HepG2 (cell line): ENCODE results near the gene RUVBL2. TPM values are rescaled to one million over a fixed set of nuclear protein-coding genes. Genes with fewer than 3 reads are reported as not detected.

ENCODE experiments used
- ATAC-seq: fragments of 200-7000 bp; cut with Tn5 transposase; 3 replicates; pipeline ENCODE4 v1.9.1; 2020; ENCODE audit warnings: mild to moderate bottlenecking, moderate library complexity
- BruUV-seq: library from RNA; stranded (reverse); fragments of 400-500 nt; replicated peaks from 2 replicates; lab custom pipeline; 2021; lab: Mats Ljungman, UMichigan
- CTCF ChIA-PET: fragments of 300-600 bp; formaldehyde crosslinking; extraction: SDS; loops from one replicate; lab custom pipeline; 2021; ENCODE audit warnings: low total read pairs, inconsistent platforms, low intra/inter-chr PET ratio; lab: Yijun Ruan, JAX
- POLR2A ChIA-PET: fragments of 350-600 bp; sonication (Branson Sonifier 250); formaldehyde crosslinking; loops from one replicate; lab custom pipeline; 2020; ENCODE audit warnings: antibody characterized with exemption, inconsistent platforms; lab: Yijun Ruan, JAX
- DNase-seq: peaks from one replicate; pipeline ENCODE4 v3.0.0-alpha.2; 2015; ENCODE audit warnings: low spot score
- FAIRE-seq: peaks from 3 replicates; lab custom pipeline; 2011; peaks lifted over from hg19 to GRCh38; lab: Jason Lieb, UNC
- H2AFZ ChIP-seq: one replicate; pipeline ENCODE4 v1.6.1; 2011; ENCODE audit warnings: low read length, inconsistent platforms
- H3K27ac ChIP-seq: fragments of 300-600 bp; 3 replicates; pipeline ENCODE4 v1.8.0; 2011; ENCODE audit warnings: mixed run types, mild to moderate bottlenecking, mixed read lengths, low read length, inconsistent platforms; ENCODE audit not compliant: insufficient read depth; ENCODE audit errors: extremely low read length
- H3K27me3 ChIP-seq, 2 experiments: fragments of 200-600 bp in 1 of 2; 2 replicates in 1 of 2; 3 replicates in 1 of 2; pipeline versions ENCODE4 v1.6.0 to v1.8.0; 2011; ENCODE audit warnings: low read length in 2 of 2, mild to moderate bottlenecking in 2 of 2, moderate library complexity in 2 of 2, inconsistent platforms in 1 of 2; ENCODE audit not compliant: insufficient read depth in 2 of 2, control insufficient read depth in 1 of 2
- H3K36me3 ChIP-seq, 2 experiments: fragments of 200-600 bp in 1 of 2; replicated peaks in 1 of 2; 2 replicates in 1 of 2; 3 replicates in 1 of 2; pipeline versions ENCODE4 v1.5.1 to v1.8.0; 2011; ENCODE audit warnings: low read length in 2 of 2, inconsistent platforms in 1 of 2; ENCODE audit not compliant: insufficient read depth in 2 of 2, control insufficient read depth in 1 of 2
- H3K4me1 ChIP-seq: 2 replicates; pipeline ENCODE4 v1.5.1; 2012; ENCODE audit warnings: low read length, inconsistent platforms; ENCODE audit not compliant: insufficient read depth
- H3K4me2 ChIP-seq: 2 replicates; pipeline ENCODE4 v1.6.0; 2011; ENCODE audit warnings: low read depth, low read length, inconsistent platforms
- H3K4me3 ChIP-seq, 3 experiments: fragments of 200-600 bp in 1 of 3; sonication (generic), shearing (Covaris generic) in 1 of 3; replicated peaks in 1 of 3; 2 replicates each; pipeline ENCODE4 v1.5.1; 2011 to 2016; ENCODE audit warnings: low read length in 3 of 3, inconsistent platforms in 2 of 3, low read depth in 2 of 3, mild to moderate bottlenecking in 2 of 3, control low read depth in 1 of 3, mixed read lengths in 1 of 3; ENCODE audit not compliant: insufficient read depth in 1 of 3
- H3K79me2 ChIP-seq: one replicate; pipeline ENCODE4 v1.6.1; 2011; ENCODE audit warnings: low read length, inconsistent platforms; ENCODE audit not compliant: insufficient read depth
- H3K9ac ChIP-seq: 2 replicates; pipeline ENCODE4 v1.6.0; 2011; ENCODE audit warnings: mild to moderate bottlenecking, low read depth, low read length, inconsistent platforms; ENCODE audit not compliant: insufficient read depth
- H3K9me3 ChIP-seq: 2 replicates; pipeline ENCODE4 v1.5.1; 2012; ENCODE audit warnings: mild to moderate bottlenecking, low read length
- H4K20me1 ChIP-seq: 2 replicates; pipeline ENCODE4 v1.6.0; 2011; ENCODE audit warnings: inconsistent platforms, mild to moderate bottlenecking, low read length, moderate library complexity; ENCODE audit not compliant: insufficient read depth
- BHLHE40 ChIP-seq: IDR thresholded peaks from 2 replicates; pipeline ENCODE4 v1.6.1; 2011; ENCODE audit warnings: low read length, improper control_type of control experiment
- CTCF ChIP-seq: sonication (generic); formaldehyde crosslinking; IDR thresholded peaks from 2 replicates; pipeline ENCODE4 v1.5.0; 2020; ENCODE audit warnings: mild to moderate bottlenecking, missing genetic modification reagents, moderate library complexity
- FOXC1 ChIP-seq: sonication (generic); formaldehyde crosslinking; IDR thresholded peaks from 2 replicates; pipeline ENCODE4 v1.8.0; 2022; ENCODE audit warnings: mild to moderate bottlenecking, missing genetic modification reagents, borderline replicate concordance
- FOXK1 ChIP-seq: sonication (generic); formaldehyde crosslinking; IDR thresholded peaks from 2 replicates; pipeline ENCODE4 v1.4.0; 2020; ENCODE audit warnings: low read depth, missing genetic modification reagents, borderline replicate concordance
- HOMEZ ChIP-seq: IDR thresholded peaks from 2 replicates; pipeline ENCODE4 v1.6.1; 2016; ENCODE audit warnings: low read depth
- POLR2A ChIP-seq, 2 experiments: IDR thresholded peaks; 2 replicates each; pipeline ENCODE4 v1.6.1; 2011; ENCODE audit warnings: low read depth in 2 of 2, low read length in 2 of 2, mild to moderate bottlenecking in 1 of 2, moderate library complexity in 1 of 2; ENCODE audit not compliant: insufficient read depth in 1 of 2
- TEAD3 ChIP-seq: optimal IDR thresholded peaks from 2 replicates; pipeline ENCODE3; 2016; ENCODE audit warnings: borderline replicate concordance
- TRIM24 ChIP-seq: sonication (generic); formaldehyde crosslinking; IDR thresholded peaks from 2 replicates; pipeline ENCODE4 v1.8.0; 2022; ENCODE audit warnings: mild to moderate bottlenecking, missing genetic modification reagents
- YEATS4 ChIP-seq: sonication (generic); formaldehyde crosslinking; IDR thresholded peaks from 2 replicates; pipeline ENCODE4 v1.4.0; 2020; ENCODE audit warnings: missing genetic modification reagents, borderline replicate concordance
- ZNF142 ChIP-seq: sonication (generic); formaldehyde crosslinking; IDR thresholded peaks from 2 replicates; pipeline ENCODE4 v1.4.0; 2020; ENCODE audit warnings: missing genetic modification reagents
- ZNF549 ChIP-seq: sonication (generic); formaldehyde crosslinking; IDR thresholded peaks from 2 replicates; pipeline ENCODE4 v1.5.0; 2020; ENCODE audit warnings: missing genetic modification reagents
- ZNF605 ChIP-seq: sonication (generic); formaldehyde crosslinking; IDR thresholded peaks from 2 replicates; pipeline ENCODE4 v1.8.0; 2022; ENCODE audit warnings: mild to moderate bottlenecking, missing genetic modification reagents
- WGBS: methylation state at CpG from one replicate; pipeline ENCODE4 v1.1.6; 2017; ENCODE audit warnings: low lambda C conversion rate; 5-methylcytosine and 5-hydroxymethylcytosine counted together
- in situ Hi-C: cut with HindIII; loops from 2 replicates; pipeline ENCODE4 v1.10.0; 2017; ENCODE audit warnings: low pct_unique_long_range_greater_than_20kb; ENCODE audit not compliant: extremely low pct_ligation_motif_present
- intact Hi-C: fragments of 100-400 bp; cut with micrococcal nuclease; formaldehyde crosslinking; loops from one replicate; pipeline ENCODE4 v1.10.0; 2022; ENCODE audit not compliant: unreplicated experiment
- polyA plus RNA-seq, 8 experiments: library from polyadenylated mRNA; depleted of rRNA in 3 of 8; stranded (reverse) in 7 of 8; unstranded in 1 of 8; fragments of >200 nt; fragmentation: Illumina TruSeq in 4 of 8; extraction: Trizol in 4 of 8; gene quantifications; 2 replicates each; pipeline versions ENCODE4 v1.2.1 to v1.2.3, GENCODE V29; 2011 to 2016; ENCODE audit warnings: low read depth in 4 of 8, missing spikeins in 1 of 8, mixed read lengths in 1 of 8; ENCODE audit not compliant: insufficient read depth in 1 of 8
- total RNA-seq, 5 experiments: library from RNA; depleted of rRNA; stranded (reverse); fragments of >200 nt; fragmentation: Illumina TruSeq; extraction: Trizol; gene quantifications; 2 replicates each; pipeline ENCODE4 v1.2.3, GENCODE V29; 2016; ENCODE audit warnings: low read depth in 1 of 5

Gene RUVBL2
- total and polyA plus RNA-seq, 2 of the 13 experiments (the other 11 are each of a cell fraction or from before 2014, with no cell fraction given) = 120 to 122 TPM

GRCh38 chr19:48953990-48954594 lies 39.6 kb upstream of the RUVBL2 start (continued):
- TF ChIP-seq ZNF605 (CRISPR knock-in tag) (0 out of 2 replicates have a peak, but pooled peaks have one; percentile 74), BHLHE40 (no peak), POLR2A (IDR thresholded peaks at IDR 0.05; ENCODE audit: insufficient read depth in 1 of 2, low read depth in 2 of 2, low read length in 2 of 2) (no peak), FOXC1 (CRISPR knock-in tag) (0 out of 2 replicates have a peak, but pooled peaks have one; percentile 3)

- in situ Hi-C loops = no loop called here
- H3K27me3 ChIP-seq = no peaks in the 10 kb centered on the region
- peak; percentile 81 for ATAC-seq
- BruUV-seq = TSS peak; percentile 86
- peaks cover 85% of the 10 kb centered on the region for H3K4me1 ChIP-seq
- H3K9ac ChIP-seq = peak within 1 kb of the TSS; percentile 89
- no peak within 1 kb of the TSS for H2AFZ ChIP-seq
- peak within 1 kb of the TSS; percentile 82 for H3K27ac ChIP-seq
- no peaks in the 10 kb centered on the region; the same call in 1 of the 2 replicates for H4K20me1 ChIP-seq
- intact Hi-C loops = no loop called here
- peaks cover 2 to 3% of the 10 kb centered on the region in 2 experiments; a peak in 1 of 5 replicates for H3K36me3 ChIP-seq
- FAIRE-seq = peak; percentile 85
- peak; percentile 96 for DNase-seq
- ChIA-PET POLR2A (interaction anchor here (0.6 to 7.8 kb wide), 13 partner anchors 7 to 148 kb away, joined by 3 to 153 read pairs (median 10); partner anchors contain the start of genes DHDH, FTL, GYS1 and NUCB1), CTCF (no interaction called here)
- H3K4me2 ChIP-seq = peak within 1 kb of the TSS; percentile 97
- H3K4me3 ChIP-seq = peak within 1 kb of the TSS; percentile 76 to 84 (median 81)
- no peaks in the 10 kb centered on the region for H3K9me3 ChIP-seq
- H3K79me2 ChIP-seq = peaks cover 19% of the 10 kb centered on the region
- WGBS = 0% methylated on average over 11 of the region's 71 CpGs
- TF ChIP-seq ZNF549 (CRISPR knock-in tag) = no peak
- TF ChIP-seq ZNF142 (CRISPR knock-in tag) = peak; percentile 92
- peak; percentile 71 for TF ChIP-seq TEAD3 (CRISPR knock-in tag)
- TF ChIP-seq TRIM24 (CRISPR knock-in tag) = no peak
- peak; percentile 90; the same call in 1 of the 2 replicates for TF ChIP-seq YEATS4
- TF ChIP-seq FOXK1 (CRISPR knock-in tag) = peak; percentile 78; the same call in 1 of the 2 replicates
- TF ChIP-seq CTCF = peak; percentile 47
- TF ChIP-seq HOMEZ (CRISPR knock-in tag) = 0 out of 2 replicates have a peak, but pooled peaks have one; percentile 24
Measured at GRCh38 chr19:48954595-48955307, 38.9 kb upstream of the RUVBL2 start, which contains the start of gene BAX. Gene BAX (plus strand): TSS chr19:48954875. CDS start chr19:48954929, 54 bp downstream.
